Panc1 (cell line): Measurements from ENCODE around the gene SOS2. TPM values are rescaled to one million over a fixed set of nuclear protein-coding genes. Genes with fewer than 3 reads are reported as not detected.

ENCODE experiments used
- ATAC-seq: fragments of 200-7000 bp; cut with Tn5 transposase; 2 replicates; pipeline ENCODE4 v1.9.1; 2020; ENCODE audit warnings: mild to moderate bottlenecking, moderate library complexity
- BruUV-seq: library from RNA; stranded (reverse); fragments of 400-500 nt; replicated peaks from 2 replicates; lab custom pipeline; 2021; lab: Mats Ljungman, UMichigan
- CTCF ChIA-PET: fragments of 300-600 bp; sonication (Branson Sonifier 250); formaldehyde crosslinking; loops from one replicate; lab custom pipeline; 2022; ENCODE audit warnings: antibody characterized with exemption; lab: Charles Lee
- POLR2A ChIA-PET: fragments of 300-600 bp; sonication (Branson Sonifier 250); formaldehyde crosslinking; loops from one replicate; lab custom pipeline; 2022; ENCODE audit warnings: antibody characterized with exemption; lab: Charles Lee
- DNase-seq: peaks from one replicate; pipeline ENCODE4 v3.0.0-alpha.2; 2010; ENCODE audit warnings: low read depth, low spot score
- H3K27ac ChIP-seq: 2 replicates; pipeline ENCODE4 v1.5.1; 2011; ENCODE audit warnings: mild to moderate bottlenecking, low read length, inconsistent platforms
- H3K27me3 ChIP-seq: fragments of 200-500 bp; sonication (Bioruptor generic); 2 replicates; pipeline ENCODE4 v1.6.0; 2014; ENCODE audit warnings: low read length, inconsistent platforms; ENCODE audit not compliant: control insufficient read depth, insufficient read depth
- H3K36me3 ChIP-seq: fragments of 200-500 bp; sonication (Bioruptor generic); 2 replicates; pipeline ENCODE4 v1.5.1; 2014; ENCODE audit warnings: inconsistent platforms, mild to moderate bottlenecking, low read length, moderate library complexity; ENCODE audit not compliant: control insufficient read depth, insufficient read depth
- H3K4me1 ChIP-seq: 2 replicates; pipeline ENCODE4 v1.5.1; 2011; ENCODE audit warnings: inconsistent platforms, mild to moderate bottlenecking, low read length, moderate library complexity; ENCODE audit not compliant: control insufficient read depth, insufficient read depth
- H3K4me3 ChIP-seq, 2 experiments: 2 replicates each; pipeline ENCODE4 v1.5.1; 2011 to 2012; ENCODE audit warnings: low read depth in 2 of 2, low read length in 2 of 2, mild to moderate bottlenecking in 2 of 2, inconsistent platforms in 1 of 2, moderate library complexity in 1 of 2
- H3K9me3 ChIP-seq: fragments of 200-500 bp; sonication (Bioruptor generic); 2 replicates; pipeline ENCODE4 v1.5.1; 2014; ENCODE audit warnings: low read depth, mild to moderate bottlenecking, inconsistent platforms, low read length, moderate library complexity; ENCODE audit not compliant: control insufficient read depth, insufficient read depth
- POLR2AphosphoS5 ChIP-seq: IDR thresholded peaks from 2 replicates; pipeline ENCODE4 v1.6.1; 2012; ENCODE audit warnings: mild to moderate bottlenecking, low read depth, low read length, moderate library complexity
- SIN3A ChIP-seq: IDR thresholded peaks from 2 replicates; pipeline ENCODE4 v1.6.1; 2012; ENCODE audit warnings: low read depth, mild to moderate bottlenecking, low read length, moderate library complexity, borderline replicate concordance; ENCODE audit not compliant: insufficient read depth
- TCF7L2 ChIP-seq: IDR thresholded peaks from 2 replicates; pipeline ENCODE4 v1.6.1; 2011; ENCODE audit warnings: mild to moderate bottlenecking, low read depth, low read length, inconsistent platforms
- in situ Hi-C: cut with HindIII; loops from 2 replicates; pipeline ENCODE4 v1.10.0; 2016; ENCODE audit warnings: low sequenced_read_pairs, low pct_unique_long_range_greater_than_20kb
- intact Hi-C: fragments of 100-400 bp; cut with micrococcal nuclease; formaldehyde crosslinking; loops from one replicate; pipeline ENCODE4 v1.10.0; 2022; ENCODE audit not compliant: unreplicated experiment
- total RNA-seq: library from RNA; stranded (reverse); gene quantifications from one replicate; pipeline ENCODE4 v1.2.1, GENCODE V29; 2021; ENCODE audit not compliant: unreplicated experiment
- TF ChIP-seq, protein P1 (sequence below), 2 experiments: IDR thresholded peaks; 2 replicates each; pipeline ENCODE4 v1.6.1; 2011 to 2012; ENCODE audit warnings: low read depth in 2 of 2, control low read depth in 1 of 2, low read length in 1 of 2, mild to moderate bottlenecking in 1 of 2, moderate library complexity in 1 of 2; ENCODE audit not compliant: insufficient read depth in 1 of 2
- TF ChIP-seq, protein P2 (sequence below): fragments of 450-650 bp; IDR thresholded peaks from 2 replicates; pipeline ENCODE4 v1.5.1; 2017; ENCODE audit warnings: mild to moderate bottlenecking

Gene SOS2
- total RNA-seq, 1 experiment from 2014 or later: 21.2 TPM

DNA sequence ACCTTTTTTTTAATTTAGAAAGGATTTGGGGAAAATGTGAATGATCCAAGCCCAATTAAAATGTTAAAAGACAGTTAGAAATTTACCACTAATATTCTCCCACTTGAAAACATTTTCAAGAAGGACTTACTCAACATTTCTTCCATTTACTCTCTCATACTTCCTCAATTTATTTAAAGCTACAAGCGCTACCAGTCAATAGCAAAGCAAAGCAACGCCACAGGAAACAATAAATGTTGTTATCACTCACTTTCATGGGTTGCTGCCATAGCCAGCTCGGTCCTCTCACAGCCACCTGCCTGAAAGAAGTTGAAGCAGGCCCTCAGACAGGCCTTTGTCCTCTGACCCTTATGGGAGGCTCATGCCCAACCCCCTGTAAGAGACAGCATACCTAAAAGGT is 6.0 kb upstream of the SOS2 start:
- no peaks in the 10 kb centered on the region for H3K36me3 ChIP-seq
- peaks cover 7% of the 10 kb centered on the region; the same call in 1 of the 2 replicates for H3K4me1 ChIP-seq
- intact Hi-C loops: no loop called here
- H3K27me3 ChIP-seq: no peaks in the 10 kb centered on the region
- in situ Hi-C loops: no loop called here
- H3K4me3 ChIP-seq: no peak overlapping the region
- BruUV-seq: no TSS peak
- H3K9me3 ChIP-seq: no peaks in the 10 kb centered on the region
- ChIA-PET POLR2A (no interaction called here), CTCF (no interaction called here)
- ATAC-seq: no peak
- no peak for DNase-seq
- TF ChIP-seq TCF7L2 (no peak), SIN3A (no peak)
- no peak overlapping the region for H3K27ac ChIP-seq

DNA sequence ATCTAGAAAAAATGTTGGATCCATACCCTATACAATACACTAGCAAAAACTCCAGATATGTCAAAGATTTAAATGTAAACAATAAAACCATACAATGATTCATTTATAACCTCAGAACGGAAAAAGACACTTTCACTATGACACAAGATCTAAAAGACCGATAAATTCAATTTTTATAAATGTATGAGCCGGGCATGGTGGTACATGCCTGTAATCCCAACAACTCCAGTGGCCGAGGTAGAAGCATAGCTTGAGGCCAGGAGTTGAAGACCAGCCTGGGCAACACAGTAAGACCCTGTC is 2.5 kb upstream of the SOS2 start:
- no peak for DNase-seq
- H3K4me1 ChIP-seq: peaks cover 15% of the 10 kb centered on the region
- CTCF ChIA-PET: no interaction called here
- in situ Hi-C loops (no loop called here), intact Hi-C loops (no loop called here)
- no peaks in the 10 kb centered on the region; the same call in 1 of the 2 replicates for H3K36me3 ChIP-seq
- no peak for ATAC-seq
- BruUV-seq: no TSS peak
- H3K27me3 ChIP-seq: no peaks in the 10 kb centered on the region
- H3K4me3 ChIP-seq: no peak overlapping the region
- no peak overlapping the region for H3K27ac ChIP-seq
- H3K9me3 ChIP-seq: no peaks in the 10 kb centered on the region
- TF ChIP-seq, protein P1, sequence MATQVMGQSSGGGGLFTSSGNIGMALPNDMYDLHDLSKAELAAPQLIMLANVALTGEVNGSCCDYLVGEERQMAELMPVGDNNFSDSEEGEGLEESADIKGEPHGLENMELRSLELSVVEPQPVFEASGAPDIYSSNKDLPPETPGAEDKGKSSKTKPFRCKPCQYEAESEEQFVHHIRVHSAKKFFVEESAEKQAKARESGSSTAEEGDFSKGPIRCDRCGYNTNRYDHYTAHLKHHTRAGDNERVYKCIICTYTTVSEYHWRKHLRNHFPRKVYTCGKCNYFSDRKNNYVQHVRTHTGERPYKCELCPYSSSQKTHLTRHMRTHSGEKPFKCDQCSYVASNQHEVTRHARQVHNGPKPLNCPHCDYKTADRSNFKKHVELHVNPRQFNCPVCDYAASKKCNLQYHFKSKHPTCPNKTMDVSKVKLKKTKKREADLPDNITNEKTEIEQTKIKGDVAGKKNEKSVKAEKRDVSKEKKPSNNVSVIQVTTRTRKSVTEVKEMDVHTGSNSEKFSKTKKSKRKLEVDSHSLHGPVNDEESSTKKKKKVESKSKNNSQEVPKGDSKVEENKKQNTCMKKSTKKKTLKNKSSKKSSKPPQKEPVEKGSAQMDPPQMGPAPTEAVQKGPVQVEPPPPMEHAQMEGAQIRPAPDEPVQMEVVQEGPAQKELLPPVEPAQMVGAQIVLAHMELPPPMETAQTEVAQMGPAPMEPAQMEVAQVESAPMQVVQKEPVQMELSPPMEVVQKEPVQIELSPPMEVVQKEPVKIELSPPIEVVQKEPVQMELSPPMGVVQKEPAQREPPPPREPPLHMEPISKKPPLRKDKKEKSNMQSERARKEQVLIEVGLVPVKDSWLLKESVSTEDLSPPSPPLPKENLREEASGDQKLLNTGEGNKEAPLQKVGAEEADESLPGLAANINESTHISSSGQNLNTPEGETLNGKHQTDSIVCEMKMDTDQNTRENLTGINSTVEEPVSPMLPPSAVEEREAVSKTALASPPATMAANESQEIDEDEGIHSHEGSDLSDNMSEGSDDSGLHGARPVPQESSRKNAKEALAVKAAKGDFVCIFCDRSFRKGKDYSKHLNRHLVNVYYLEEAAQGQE (IDR thresholded peaks at IDR 0.05; ENCODE audit: insufficient read depth in 1 of 2, low read depth in 2 of 2, low read length in 1 of 2): no peak
- TF ChIP-seq, protein P2, sequence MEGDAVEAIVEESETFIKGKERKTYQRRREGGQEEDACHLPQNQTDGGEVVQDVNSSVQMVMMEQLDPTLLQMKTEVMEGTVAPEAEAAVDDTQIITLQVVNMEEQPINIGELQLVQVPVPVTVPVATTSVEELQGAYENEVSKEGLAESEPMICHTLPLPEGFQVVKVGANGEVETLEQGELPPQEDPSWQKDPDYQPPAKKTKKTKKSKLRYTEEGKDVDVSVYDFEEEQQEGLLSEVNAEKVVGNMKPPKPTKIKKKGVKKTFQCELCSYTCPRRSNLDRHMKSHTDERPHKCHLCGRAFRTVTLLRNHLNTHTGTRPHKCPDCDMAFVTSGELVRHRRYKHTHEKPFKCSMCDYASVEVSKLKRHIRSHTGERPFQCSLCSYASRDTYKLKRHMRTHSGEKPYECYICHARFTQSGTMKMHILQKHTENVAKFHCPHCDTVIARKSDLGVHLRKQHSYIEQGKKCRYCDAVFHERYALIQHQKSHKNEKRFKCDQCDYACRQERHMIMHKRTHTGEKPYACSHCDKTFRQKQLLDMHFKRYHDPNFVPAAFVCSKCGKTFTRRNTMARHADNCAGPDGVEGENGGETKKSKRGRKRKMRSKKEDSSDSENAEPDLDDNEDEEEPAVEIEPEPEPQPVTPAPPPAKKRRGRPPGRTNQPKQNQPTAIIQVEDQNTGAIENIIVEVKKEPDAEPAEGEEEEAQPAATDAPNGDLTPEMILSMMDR: no peak
- TF ChIP-seq TCF7L2 (no peak), SIN3A (no peak), POLR2AphosphoS5 (no peak)
- POLR2A ChIA-PET: no interaction called here

DNA sequence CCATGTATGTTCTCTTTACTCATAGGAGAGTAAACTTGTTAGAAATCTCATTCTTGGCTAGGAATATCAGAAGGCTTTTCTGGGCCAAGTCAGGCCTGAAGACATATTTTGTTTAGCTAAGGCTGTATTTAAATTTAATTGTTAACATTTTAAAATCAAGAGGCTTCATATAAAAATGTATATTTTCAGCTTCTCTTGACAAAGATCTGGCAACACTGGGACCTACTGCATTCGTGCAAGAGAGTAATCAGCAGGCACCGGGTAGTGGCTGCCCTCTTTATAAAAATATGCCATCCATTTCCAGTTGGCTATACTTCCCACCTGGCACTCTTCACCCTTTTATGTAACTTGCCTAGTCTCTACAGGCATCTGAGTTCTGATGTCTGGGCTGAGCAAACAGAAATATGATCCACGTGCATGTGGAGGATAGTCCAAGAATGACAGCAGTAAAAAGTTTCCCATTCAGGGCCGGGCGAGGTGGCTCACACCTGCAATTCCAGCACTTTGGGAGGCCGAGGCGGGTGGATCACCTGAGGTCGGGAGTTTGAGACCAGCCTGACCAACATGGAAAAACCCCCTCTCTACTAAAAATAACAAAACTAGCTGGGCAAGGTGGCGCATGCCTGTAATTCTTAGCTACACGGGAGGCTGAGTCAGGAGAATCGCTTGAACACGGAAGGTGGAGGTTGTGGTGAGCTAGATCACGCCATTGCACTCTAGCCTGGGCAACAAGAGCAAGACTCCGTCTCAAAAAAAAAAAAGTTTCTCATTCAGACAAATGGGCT is 2.0 kb upstream of the SOS2 start:
- H3K9me3 ChIP-seq: no peaks in the 10 kb centered on the region
- 0 out of 2 replicates have a peak overlapping the region, but pooled peaks have one; percentile 29 for H3K27ac ChIP-seq
- CTCF ChIA-PET: no interaction called here
- no peak for DNase-seq
- H3K27me3 ChIP-seq: no peaks in the 10 kb centered on the region
- in situ Hi-C loops (no loop called here), intact Hi-C loops (no loop called here)
- no peak for ATAC-seq
- H3K36me3 ChIP-seq: no peaks in the 10 kb centered on the region; the same call in 1 of the 2 replicates
- POLR2A ChIA-PET: no interaction called here
- no TSS peak for BruUV-seq
- no peak overlapping the region for H3K4me3 ChIP-seq
- H3K4me1 ChIP-seq: peaks cover 15% of the 10 kb centered on the region
- TF ChIP-seq TCF7L2: no peak
- no peak for TF ChIP-seq POLR2AphosphoS5
- TF ChIP-seq, protein P1 (IDR thresholded peaks at IDR 0.05; ENCODE audit: insufficient read depth in 1 of 2, low read depth in 2 of 2, low read length in 1 of 2): no peak
